Ishikawa (cell line): Measurements from ENCODE around the gene DYNLT2.

Experiments used
- CEBPB ChIP-seq: IDR thresholded peaks from 2 replicates; pipeline ENCODE4 v1.6.1; 2012
- CREB1 ChIP-seq: IDR thresholded peaks from 2 replicates; pipeline ENCODE4 v1.6.1; 2012; ENCODE audit warnings: low read depth
- EGR1 ChIP-seq: IDR thresholded peaks from 2 replicates; pipeline ENCODE4 v1.6.1; 2012
- EP300 ChIP-seq: IDR thresholded peaks from 2 replicates; pipeline ENCODE4 v1.6.1; 2012; ENCODE audit warnings: borderline replicate concordance
- FOXM1 ChIP-seq: IDR thresholded peaks from 2 replicates; pipeline ENCODE4 v1.6.1; 2012; ENCODE audit warnings: low read depth, borderline replicate concordance
- MAX ChIP-seq: IDR thresholded peaks from 2 replicates; pipeline ENCODE4 v1.6.1; 2012
- NFIC ChIP-seq: IDR thresholded peaks from 2 replicates; pipeline ENCODE4 v1.6.1; 2012
- RAD21 ChIP-seq: IDR thresholded peaks from 2 replicates; pipeline ENCODE4 v1.6.1; 2012; ENCODE audit warnings: low read depth
- REST ChIP-seq: IDR thresholded peaks from 2 replicates; pipeline ENCODE4 v1.6.1; 2012; ENCODE audit warnings: low read depth, mild to moderate bottlenecking
- TAF1 ChIP-seq: IDR thresholded peaks from 2 replicates; pipeline ENCODE4 v1.6.1; 2012; ENCODE audit warnings: low read depth, mild to moderate bottlenecking
- TCF12 ChIP-seq: IDR thresholded peaks from 2 replicates; pipeline ENCODE4 v1.6.1; 2012; ENCODE audit warnings: low read depth
- TEAD4 ChIP-seq: IDR thresholded peaks from 2 replicates; pipeline ENCODE4 v1.6.1; 2012
- USF1 ChIP-seq: IDR thresholded peaks from 2 replicates; pipeline ENCODE4 v1.6.1; 2012
- YY1 ChIP-seq: IDR thresholded peaks from 2 replicates; pipeline ENCODE4 v1.6.1; 2012; ENCODE audit warnings: low read depth
- ZBTB7A ChIP-seq: IDR thresholded peaks from 2 replicates; pipeline ENCODE4 v1.6.1; 2012; ENCODE audit warnings: low read depth

DYNLT2 gene

GRCh38 chr6:169766921-169767736 lies 15.8 kb upstream of the DYNLT2 start:
- TF ChIP-seq YY1 (no peak), EP300 (no peak), TCF12 (no peak), FOXM1 (no peak), CREB1 (no peak), NFIC (no peak), TAF1 (no peak), EGR1 (no peak), USF1 (no peak), CEBPB (no peak), MAX (no peak)

DNA sequence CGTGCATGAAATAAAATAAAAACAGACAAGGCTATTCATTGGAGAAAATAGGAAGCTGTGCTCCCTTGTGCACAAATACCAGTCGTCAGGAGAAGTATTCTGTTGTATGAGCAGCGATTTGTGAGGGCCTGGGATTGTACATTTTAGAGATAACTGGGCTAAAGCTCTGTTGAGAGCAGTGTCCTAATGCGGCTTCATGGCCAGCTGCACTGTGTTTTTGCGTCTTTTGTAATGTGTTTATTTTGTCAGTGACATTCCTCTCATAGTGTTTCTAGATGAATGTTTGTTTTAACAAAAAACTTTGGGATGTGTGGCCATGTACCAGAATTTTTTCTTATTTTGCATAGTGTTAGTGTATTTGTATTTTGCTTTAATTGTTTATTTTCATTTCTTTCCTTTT lies 14.9 kb upstream of the DYNLT2 start:
- TF ChIP-seq USF1 (no peak), MAX (no peak), FOXM1 (no peak), CEBPB (no peak), ZBTB7A (no peak), RAD21 (no peak), TCF12 (no peak), YY1 (no peak), NFIC (no peak), TEAD4 (no peak), REST (no peak), CREB1 (no peak), EP300 (no peak), TAF1 (no peak)

DNA sequence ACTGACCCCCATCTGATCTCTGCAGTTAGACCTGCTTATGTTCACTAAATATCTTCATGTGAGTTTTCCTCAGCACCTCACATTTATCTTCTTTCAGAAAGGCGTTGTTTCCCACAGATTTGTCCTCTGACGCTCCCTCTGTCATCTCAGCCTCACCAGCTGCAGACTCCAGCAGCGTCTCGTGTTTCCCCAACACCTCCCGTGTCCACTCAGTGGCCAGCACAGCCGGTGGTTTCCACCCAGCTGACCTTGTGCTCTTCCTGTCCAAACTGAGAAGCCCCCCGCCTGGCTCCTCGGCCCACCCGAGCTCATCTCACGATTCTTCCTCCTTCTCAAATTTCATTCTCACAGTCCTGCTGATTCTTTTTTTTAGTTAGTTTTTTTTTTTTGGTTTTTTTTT lies 12.5 kb upstream of the DYNLT2 start:
- no peak for TF ChIP-seq MAX
- TF ChIP-seq TAF1, result no peak
- no peak for TF ChIP-seq NFIC
- TF ChIP-seq TEAD4, result no peak
- TF ChIP-seq FOXM1, result no peak
- no peak for TF ChIP-seq EGR1
- no peak for TF ChIP-seq TCF12
- no peak for TF ChIP-seq YY1
- no peak for TF ChIP-seq ZBTB7A
- TF ChIP-seq USF1, result no peak
- TF ChIP-seq RAD21, result no peak
- no peak for TF ChIP-seq REST

DNA sequence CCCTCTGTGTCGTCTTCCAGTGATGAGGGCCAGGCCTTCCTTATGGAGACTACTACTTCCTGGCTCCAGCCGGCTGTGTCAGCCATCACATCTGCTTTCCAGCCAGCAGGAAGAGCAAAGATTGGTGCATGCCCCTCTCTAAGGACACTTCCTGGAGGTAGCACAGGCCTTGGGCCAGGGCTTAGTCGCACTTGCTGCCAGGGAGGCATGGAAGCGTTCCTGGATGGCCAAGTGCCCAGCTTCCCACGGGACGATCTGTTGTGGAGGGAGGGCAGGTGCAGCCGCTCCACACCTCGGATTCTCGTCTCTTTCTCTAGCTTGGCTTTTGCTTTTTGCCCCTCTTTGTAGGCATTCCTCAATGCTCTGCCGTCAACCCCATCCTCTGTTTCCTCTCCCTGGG lies 11.9 kb upstream of the DYNLT2 start:
- TF ChIP-seq YY1, result no peak
- TF ChIP-seq TAF1, result no peak

DNA sequence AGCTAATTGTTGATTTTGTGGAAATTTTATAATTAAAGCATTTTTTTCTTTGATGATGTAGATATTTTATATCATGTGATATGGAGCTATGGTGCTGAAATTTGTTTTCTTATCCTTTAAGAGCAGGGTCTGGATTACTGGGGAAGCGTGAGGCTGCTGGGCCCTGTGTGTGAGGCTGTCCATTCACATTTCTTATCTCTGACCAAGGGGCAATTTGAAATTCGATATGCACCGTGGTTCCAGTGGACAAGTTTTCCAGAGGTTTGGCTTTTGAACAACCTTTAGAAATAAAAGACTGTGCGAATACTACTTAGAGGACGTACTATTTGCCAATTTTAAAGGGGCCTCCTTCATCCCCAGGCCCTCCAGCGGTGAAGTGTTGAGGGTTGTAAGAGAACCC lies 3.8 kb upstream of the DYNLT2 start:
- no peak for TF ChIP-seq NFIC
- no peak for TF ChIP-seq FOXM1
- TF ChIP-seq CREB1, result no peak
- no peak for TF ChIP-seq ZBTB7A
